Sigmoid colon (tissue), 7 donors: ENCODE data around the gene TMEM121. TPM values are rescaled to one million over a fixed set of nuclear protein-coding genes. Genes with fewer than 3 reads are reported as not detected.
"Not testable (repeated sequence)": the region's sequence is repeated elsewhere in the genome, so short reads cannot be mapped to it uniquely, and the experiment has no call there.

Experiments
- DNase-seq: peaks from one replicate; pipeline ENCODE4 v3.0.0-alpha.2; 2019
- H3K27ac ChIP-seq, 4 donors: fragments of 200-600 bp; sonication (generic); one replicate each; pipeline ENCODE4 v1.5.1; 2016 to 2019; ENCODE audit warnings: mild to moderate bottlenecking in 1 of 4
- H3K27me3 ChIP-seq, 3 donors: fragments of 200-600 bp; sonication (generic); one replicate each; pipeline ENCODE4 v1.5.1; 2019; ENCODE audit warnings: mild to moderate bottlenecking in 1 of 3
- H3K36me3 ChIP-seq, 4 donors: fragments of 200-600 bp; sonication (generic); one replicate each; pipeline ENCODE4 v1.5.1; 2016 to 2019
- H3K4me1 ChIP-seq, 4 donors: fragments of 200-600 bp; sonication (generic); one replicate each; pipeline ENCODE4 v1.5.1; 2017 to 2019
- H3K4me3 ChIP-seq, 4 donors: fragments of 200-600 bp; sonication (generic); one replicate each; pipeline ENCODE4 v1.5.1; 2017 to 2019; ENCODE audit warnings: mild to moderate bottlenecking in 2 of 4, moderate library complexity in 1 of 4
- H3K9me3 ChIP-seq, 4 donors: fragments of 200-600 bp in 3 of 4; sonication (generic) in 3 of 4; one replicate each; pipeline versions ENCODE4 v1.5.1 to v1.6.1; 2013 to 2019
- EP300 ChIP-seq, 4 donors: sonication (generic); formaldehyde crosslinking; IDR thresholded peaks; one replicate each; pipeline ENCODE4 v1.6.1; 2017; ENCODE audit warnings: antibody characterized with exemption in 4 of 4
- POLR2A ChIP-seq, 2 donors: fragments of 450-650 bp; IDR thresholded peaks; one replicate each; pipeline ENCODE4 v1.6.1; 2016; ENCODE audit warnings: antibody characterized with exemption in 2 of 2, mild to moderate bottlenecking in 2 of 2, moderate library complexity in 2 of 2
- POLR2AphosphoS5 ChIP-seq, 4 donors: sonication (generic); formaldehyde crosslinking; IDR thresholded peaks; one replicate each; pipeline ENCODE4 v1.6.1; 2017; ENCODE audit warnings: antibody characterized with exemption in 4 of 4
- WGBS, 2 donors: extraction: QIAGEN DNeasy Blood & Tissue Kit; methylation state at CpG; one replicate each; pipeline ENCODE4 v1.1.7; 2013; 5-methylcytosine and 5-hydroxymethylcytosine counted together
- intact Hi-C: fragments of 100-400 bp; cut with DNase I; formaldehyde crosslinking; loops from one replicate; pipeline ENCODE4 v1.15.1; 2023
- polyA plus RNA-seq, 3 donors: library from polyadenylated mRNA; stranded (reverse); fragments of 200-250 nt; gene quantifications; one replicate each; pipeline ENCODE4 v1.2.3, GENCODE V29; 2013
- total RNA-seq, 4 donors: library from RNA; depleted of rRNA; stranded (reverse); fragments of >200 nt; gene quantifications; one replicate each; pipeline ENCODE4 v1.1.0, GENCODE V29; 2016
- TF ChIP-seq, protein P1 (sequence below), 4 experiments: fragments of 450-650 bp in 3 of 4; fragments of 200-600 bp in 1 of 4; IDR thresholded peaks; one replicate each; pipeline ENCODE4 v1.5.1; 2016 to 2019; ENCODE audit warnings: antibody characterized with exemption in 4 of 4, mild to moderate bottlenecking in 3 of 4, moderate library complexity in 2 of 4
- donor health status: healthy with polysubstance abuse.
- donor health status: Bipolar disorder and iron deficiency.
- donor health status: healthy.

The TMEM121 gene
- total and polyA plus RNA-seq, 7 donors: 2.3 to 8.0 (median 5.0) TPM; not detected in 2

DNA sequence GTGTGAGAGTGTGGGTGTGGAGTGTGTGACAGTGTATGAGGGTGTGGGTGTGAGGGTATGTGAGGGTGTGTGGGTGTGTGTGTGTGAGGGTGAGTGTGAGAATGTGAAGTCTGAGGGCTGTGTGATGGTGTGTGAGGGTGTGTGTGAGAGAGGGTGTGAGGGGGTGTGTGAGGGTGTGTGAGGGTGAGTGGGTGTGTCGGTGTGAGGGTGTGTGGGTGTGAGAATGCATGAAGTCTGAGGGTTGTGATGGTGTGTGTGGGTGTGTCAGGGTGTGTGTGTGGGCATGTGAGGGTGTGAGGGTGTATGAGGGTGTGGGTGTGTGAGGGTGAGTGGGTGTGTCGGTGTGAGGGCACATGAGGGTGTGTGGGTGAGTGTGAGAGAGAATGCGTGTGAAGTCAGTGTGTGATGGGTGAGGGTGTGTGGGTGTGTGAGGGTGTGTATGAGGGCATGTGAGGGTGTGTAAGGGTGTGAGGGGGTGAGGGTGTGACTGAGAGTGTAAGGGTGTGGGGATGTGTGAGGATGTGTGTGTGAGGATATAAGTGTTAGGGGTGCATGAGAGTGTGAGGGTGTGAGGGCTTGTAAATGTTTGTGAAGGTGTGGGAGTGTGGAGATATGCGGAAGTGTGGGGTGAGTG lies 36.4 kb downstream of the TMEM121 start:
- 68 to 93% methylated on average over 4 of the region's 4 CpGs for WGBS, 2 donors
- no peak for TF ChIP-seq EP300 (IDR thresholded peaks at IDR 0.05)
- no peak for TF ChIP-seq POLR2A (IDR thresholded peaks at IDR 0.05)
- TF ChIP-seq, protein P1, sequence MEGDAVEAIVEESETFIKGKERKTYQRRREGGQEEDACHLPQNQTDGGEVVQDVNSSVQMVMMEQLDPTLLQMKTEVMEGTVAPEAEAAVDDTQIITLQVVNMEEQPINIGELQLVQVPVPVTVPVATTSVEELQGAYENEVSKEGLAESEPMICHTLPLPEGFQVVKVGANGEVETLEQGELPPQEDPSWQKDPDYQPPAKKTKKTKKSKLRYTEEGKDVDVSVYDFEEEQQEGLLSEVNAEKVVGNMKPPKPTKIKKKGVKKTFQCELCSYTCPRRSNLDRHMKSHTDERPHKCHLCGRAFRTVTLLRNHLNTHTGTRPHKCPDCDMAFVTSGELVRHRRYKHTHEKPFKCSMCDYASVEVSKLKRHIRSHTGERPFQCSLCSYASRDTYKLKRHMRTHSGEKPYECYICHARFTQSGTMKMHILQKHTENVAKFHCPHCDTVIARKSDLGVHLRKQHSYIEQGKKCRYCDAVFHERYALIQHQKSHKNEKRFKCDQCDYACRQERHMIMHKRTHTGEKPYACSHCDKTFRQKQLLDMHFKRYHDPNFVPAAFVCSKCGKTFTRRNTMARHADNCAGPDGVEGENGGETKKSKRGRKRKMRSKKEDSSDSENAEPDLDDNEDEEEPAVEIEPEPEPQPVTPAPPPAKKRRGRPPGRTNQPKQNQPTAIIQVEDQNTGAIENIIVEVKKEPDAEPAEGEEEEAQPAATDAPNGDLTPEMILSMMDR (IDR thresholded peaks at IDR 0.05): no peak
- no peak for TF ChIP-seq POLR2AphosphoS5 (IDR thresholded peaks at IDR 0.05)
- no peak overlapping the region for H3K4me3 ChIP-seq
- H3K4me1 ChIP-seq: no peaks in the 10 kb centered on the region
- no peaks in the 10 kb centered on the region for H3K9me3 ChIP-seq
- DNase-seq: peak; percentile 25
- intact Hi-C loops: no loop called here
- H3K27ac ChIP-seq: no peak overlapping the region
- H3K27me3 ChIP-seq: peaks cover 0 to 4% (median 0%) of the 10 kb centered on the region in 3 donors
- no peaks in the 10 kb centered on the region for H3K36me3 ChIP-seq

DNA sequence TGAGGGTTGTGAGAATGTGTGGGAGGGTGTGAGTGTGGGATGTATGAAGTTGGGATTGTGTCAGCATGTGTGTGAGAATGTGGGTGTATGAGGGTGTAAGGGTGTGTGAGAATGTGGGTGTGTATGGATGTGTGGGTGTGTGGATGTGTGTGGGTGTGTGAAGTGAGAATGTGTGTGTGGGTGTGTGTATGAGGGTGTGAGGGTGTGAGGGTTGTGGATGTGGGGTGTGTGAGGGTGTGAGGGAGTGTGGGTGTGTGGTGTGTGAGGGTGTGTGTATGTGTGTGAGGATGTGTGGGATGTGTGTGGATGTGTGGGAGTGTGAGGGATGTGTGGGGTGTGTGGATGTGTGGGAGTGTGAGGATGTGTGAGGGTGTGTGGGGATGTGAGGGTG lies 37.0 kb downstream of the TMEM121 start:
- no peak overlapping the region for H3K4me3 ChIP-seq
- TF ChIP-seq EP300 (IDR thresholded peaks at IDR 0.05) (no peak), POLR2A (IDR thresholded peaks at IDR 0.05) (no peak)
- TF ChIP-seq, protein P1 (IDR thresholded peaks at IDR 0.05): no peak
- H3K27ac ChIP-seq: no peak overlapping the region
- peaks cover 0 to 4% (median 0%) of the 10 kb centered on the region in 3 donors for H3K27me3 ChIP-seq
- DNase-seq: no peak
- no peaks in the 10 kb centered on the region for H3K36me3 ChIP-seq
- no peaks in the 10 kb centered on the region for H3K9me3 ChIP-seq
- no peaks in the 10 kb centered on the region for H3K4me1 ChIP-seq
- intact Hi-C loops: no loop called here

DNA sequence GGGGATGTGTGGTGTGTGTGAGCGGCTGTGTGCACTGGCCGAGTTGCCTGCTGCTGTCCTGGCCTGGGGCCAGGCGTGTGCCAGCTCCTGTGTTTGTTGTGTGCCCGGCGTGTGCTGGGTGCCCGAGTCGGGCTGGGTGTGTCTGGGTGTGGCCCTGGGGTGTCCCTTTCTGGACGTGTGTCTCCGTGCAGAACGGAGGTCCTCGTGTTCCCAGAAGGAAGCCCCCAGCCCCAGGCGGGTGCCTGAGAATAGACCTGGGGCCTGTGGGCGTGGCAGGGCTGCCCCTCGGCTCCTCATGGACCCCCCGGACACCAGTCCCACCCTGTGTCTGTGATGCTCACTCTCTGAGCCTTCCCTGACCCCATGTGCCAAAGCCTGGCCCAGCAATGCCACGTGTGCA lies 38.2 kb downstream of the TMEM121 start:
- 23 to 62% methylated on average over 15 of the region's 16 CpGs for WGBS, 2 donors
- H3K36me3 ChIP-seq, H3K4me3 ChIP-seq, H3K9me3 ChIP-seq, H3K4me1 ChIP-seq, H3K27me3 ChIP-seq, intact Hi-C loops, H3K27ac ChIP-seq: not testable (repeated sequence)
- peak; percentile 20 for DNase-seq

DNA sequence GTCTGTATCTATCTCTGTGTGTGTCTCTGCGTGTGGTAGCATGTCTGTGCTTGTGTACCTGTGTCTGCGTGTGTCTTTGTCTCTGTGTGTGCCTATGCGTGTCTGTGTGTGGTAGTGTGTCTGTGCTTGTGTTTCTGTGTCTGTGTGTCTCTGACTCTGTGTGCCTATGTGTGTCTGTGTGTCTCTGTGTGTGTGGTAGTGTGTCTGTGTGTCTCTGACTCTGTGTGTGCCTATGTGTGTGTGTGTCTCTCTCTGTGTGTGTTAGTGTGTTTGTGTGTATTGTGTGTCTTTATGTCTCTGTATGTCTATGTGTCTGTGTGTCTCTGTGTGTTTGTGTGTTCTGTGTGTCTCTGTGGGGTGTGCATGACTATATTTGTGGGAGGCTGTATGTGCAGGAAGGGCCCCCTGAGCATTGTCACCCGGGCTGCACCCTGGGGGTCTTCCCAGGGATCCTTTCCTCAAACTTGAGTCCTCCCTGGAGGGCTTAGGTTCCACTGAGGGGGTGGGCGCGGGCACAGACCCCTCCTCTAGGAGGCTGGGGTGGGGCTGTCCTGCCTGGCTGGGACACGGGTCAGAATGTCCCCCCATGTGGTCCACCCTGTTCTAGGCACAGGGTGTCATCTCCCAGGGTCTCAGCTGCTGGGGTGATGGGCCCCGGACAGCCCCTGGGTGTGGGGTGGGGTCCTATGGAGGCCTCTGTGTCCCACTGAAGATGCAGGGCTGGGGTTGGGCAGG lies 39.0 kb downstream of the TMEM121 start:
- H3K4me3 ChIP-seq, H3K4me1 ChIP-seq, H3K9me3 ChIP-seq, H3K27ac ChIP-seq, H3K36me3 ChIP-seq, H3K27me3 ChIP-seq, intact Hi-C loops: not testable (repeated sequence)
- peak; percentile 46 for DNase-seq
- 66 to 86% methylated on average over 7 to 8 of the region's 8 CpGs for WGBS, 2 donors

DNA sequence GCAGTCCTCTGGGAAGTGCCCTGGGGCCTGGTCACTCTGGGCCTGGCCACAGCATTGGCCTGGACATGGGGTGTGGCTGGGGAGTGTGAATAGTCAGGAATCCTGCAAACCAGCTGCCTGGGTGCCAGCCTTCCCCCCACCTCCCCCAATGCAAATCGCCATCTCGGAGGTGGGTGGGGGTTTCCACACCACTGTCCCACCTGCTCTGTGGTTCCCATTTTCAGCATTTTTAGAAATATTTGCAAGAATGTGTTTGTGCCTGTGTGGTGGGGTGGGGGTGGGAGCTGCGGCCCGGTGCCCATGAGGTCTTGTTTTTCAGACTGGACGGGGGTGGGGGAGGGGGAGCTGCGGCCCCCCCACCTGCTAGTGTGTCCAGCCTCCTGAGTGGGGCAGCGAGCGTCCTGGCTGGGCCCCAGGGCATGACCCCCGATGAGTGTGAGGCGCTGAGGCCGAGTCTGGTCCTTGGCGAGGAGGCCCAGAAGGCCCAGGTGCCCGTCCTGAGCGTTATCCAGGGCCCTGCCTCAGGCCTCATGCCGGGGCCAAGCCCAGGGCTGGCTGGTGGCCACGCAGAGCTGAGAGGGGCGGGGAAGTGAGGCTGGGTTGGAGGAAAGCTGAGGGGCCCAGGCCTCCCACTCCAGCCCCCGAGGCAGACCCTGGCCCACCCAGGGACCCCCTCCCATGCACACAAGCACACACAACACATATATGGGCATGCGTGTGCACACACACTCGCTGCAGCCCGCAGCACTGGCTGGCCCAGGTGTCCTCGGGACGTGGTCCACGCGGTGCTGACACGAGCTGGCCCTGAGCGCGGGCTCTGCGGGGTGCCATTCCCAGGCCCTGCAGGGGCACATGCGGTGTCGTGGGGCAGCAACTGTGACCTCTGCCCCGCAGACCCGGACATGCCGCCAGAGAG lies 40.1 kb downstream of the TMEM121 start:
- H3K27me3 ChIP-seq, H3K36me3 ChIP-seq, intact Hi-C loops, H3K4me1 ChIP-seq, H3K4me3 ChIP-seq, H3K9me3 ChIP-seq, DNase-seq, H3K27ac ChIP-seq: not testable (repeated sequence)
- 79 to 83% methylated on average over 24 to 25 of the region's 34 CpGs for WGBS, 2 donors

DNA sequence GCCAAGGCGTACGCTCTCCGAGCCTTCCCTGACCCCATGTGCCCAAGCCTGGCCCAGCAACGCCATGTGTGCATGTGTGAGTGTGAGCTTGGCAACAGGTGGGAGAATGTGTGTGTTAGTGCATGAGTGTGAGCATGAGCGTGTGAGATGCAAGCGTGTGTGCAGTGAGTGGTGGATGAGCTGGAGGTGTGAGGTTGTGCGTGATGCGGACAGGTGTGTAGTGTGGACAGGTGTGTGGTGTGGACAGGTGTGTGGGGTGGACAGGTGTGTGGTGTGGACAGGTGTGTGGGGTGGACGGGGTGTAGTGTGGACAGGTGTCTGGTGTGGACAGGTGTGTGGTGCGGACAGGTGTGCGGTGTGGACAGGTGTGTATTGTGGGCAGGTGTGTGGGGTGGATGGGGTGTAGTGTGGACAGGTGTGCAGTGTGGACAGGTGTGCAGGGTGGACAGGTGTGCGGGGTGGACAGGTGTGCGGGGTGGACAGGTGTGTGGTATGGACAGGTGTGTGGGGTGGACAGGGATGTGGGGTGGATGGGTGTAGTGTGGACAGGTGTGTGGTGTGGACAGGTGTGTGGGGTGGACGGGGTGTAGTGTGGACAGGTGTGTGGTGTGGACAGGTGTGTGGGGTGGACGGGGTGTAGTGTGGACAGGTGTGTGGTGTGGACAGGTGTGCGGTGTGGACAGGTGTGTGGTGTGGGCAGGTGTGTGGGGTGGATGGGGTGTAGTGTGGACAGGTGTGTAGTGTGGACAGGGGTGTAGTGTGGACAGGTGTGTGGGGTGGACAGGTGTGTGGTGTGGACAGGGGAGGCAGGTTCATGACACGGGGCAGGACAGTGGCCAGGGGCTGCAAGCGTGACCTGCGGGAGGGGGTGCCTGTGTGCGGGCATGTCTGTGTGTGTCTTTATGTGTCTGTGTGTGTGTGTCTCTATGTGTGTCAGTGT lies 41.1 kb downstream of the TMEM121 start:
- H3K4me1 ChIP-seq, H3K27me3 ChIP-seq, H3K9me3 ChIP-seq, H3K36me3 ChIP-seq, intact Hi-C loops, H3K4me3 ChIP-seq, DNase-seq, H3K27ac ChIP-seq: not testable (repeated sequence)
- 78 to 89% methylated on average over 20 of the region's 20 CpGs for WGBS, 2 donors

DNA sequence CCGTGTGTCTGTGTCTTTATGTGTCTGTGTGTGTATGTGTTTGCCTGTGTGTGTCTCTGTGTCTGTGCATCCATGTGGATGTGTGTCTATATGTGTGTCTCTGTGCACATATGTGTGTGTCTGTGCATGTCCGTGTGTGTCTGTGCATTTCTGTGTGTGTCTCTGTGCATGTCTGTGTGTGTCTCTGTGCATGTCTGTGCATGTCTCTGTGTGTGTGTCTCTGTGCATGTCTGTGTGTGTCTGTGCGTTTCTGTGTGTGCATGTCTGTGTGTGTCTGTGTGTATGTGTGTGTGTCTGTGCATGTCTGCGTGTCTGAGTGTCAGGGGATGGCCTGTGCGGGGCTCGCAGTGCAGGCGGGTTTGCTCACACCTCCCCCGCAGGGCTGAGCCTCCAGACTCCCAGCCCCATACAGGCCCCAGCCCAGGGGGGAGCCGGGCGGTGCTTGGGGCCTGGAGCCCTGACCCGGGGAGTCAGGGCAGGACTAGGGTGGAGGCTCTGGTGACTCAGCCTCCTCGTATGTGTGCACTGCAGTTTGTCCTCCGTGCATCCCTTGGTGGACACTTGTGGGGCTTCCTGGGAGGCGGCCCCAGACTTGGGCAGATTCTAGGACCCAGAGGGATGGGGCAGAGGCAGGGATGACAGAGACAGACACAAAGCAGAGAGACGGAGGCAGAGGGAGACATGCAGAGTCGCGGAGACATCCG lies 41.9 kb downstream of the TMEM121 start:
- not testable (repeated sequence) for H3K27me3 ChIP-seq
- WGBS, 2 donors: 31 to 55% methylated on average over 17 to 18 of the region's 18 CpGs

More for the DNA sequence above, 41.9 kb downstream of the TMEM121 start:
- DNase-seq, H3K27ac ChIP-seq, H3K9me3 ChIP-seq, H3K4me3 ChIP-seq, intact Hi-C loops, H3K4me1 ChIP-seq, H3K36me3 ChIP-seq: not testable (repeated sequence)
